H9 (cell line): ENCODE measurements around the gene BCL2L15. TPM values are rescaled to one million over a fixed set of nuclear protein-coding genes. Genes with fewer than 3 reads are reported as not detected.

Experiments
- DNase-seq: peaks from one replicate; pipeline ENCODE4 v3.0.0-alpha.2; 2017
- H2AFZ ChIP-seq: one replicate; pipeline ENCODE4 v1.6.1; 2013; ENCODE audit warnings: mild to moderate bottlenecking, low read length, control low read depth, moderate library complexity
- H2AK5ac ChIP-seq: 2 replicates; pipeline ENCODE4 v1.6.1; 2013; ENCODE audit warnings: low read length, control low read depth, mixed read lengths; ENCODE audit not compliant: insufficient read length
- H2BK120ac ChIP-seq: one replicate; pipeline ENCODE4 v1.6.1; 2013; ENCODE audit warnings: low read depth, mild to moderate bottlenecking, low read length, control low read depth, inconsistent platforms; ENCODE audit not compliant: poor library complexity, severe bottlenecking
- H2BK12ac ChIP-seq: 2 replicates; pipeline ENCODE4 v1.6.1; 2013; ENCODE audit warnings: low read length, control low read depth, mixed read lengths, low read depth; ENCODE audit not compliant: insufficient read length
- H2BK15ac ChIP-seq: 2 replicates; pipeline ENCODE4 v1.6.1; 2013; ENCODE audit warnings: low read depth, low read length, control low read depth
- H2BK20ac ChIP-seq: one replicate; pipeline ENCODE4 v1.6.1; 2013; ENCODE audit warnings: low read depth, mild to moderate bottlenecking, low read length, control low read depth, inconsistent platforms; ENCODE audit not compliant: poor library complexity, severe bottlenecking
- H2BK5ac ChIP-seq: 2 replicates; pipeline ENCODE4 v1.6.1; 2013; ENCODE audit warnings: low read length, control low read depth, mixed read lengths; ENCODE audit not compliant: insufficient read length
- H3K14ac ChIP-seq: 2 replicates; pipeline ENCODE4 v1.6.1; 2013; ENCODE audit warnings: low read length, control low read depth; ENCODE audit not compliant: insufficient read depth
- H3K18ac ChIP-seq: 2 replicates; pipeline ENCODE4 v1.6.1; 2013; ENCODE audit warnings: low read depth, mild to moderate bottlenecking, mixed read lengths, low read length, control low read depth; ENCODE audit not compliant: insufficient read length
- H3K23ac ChIP-seq: 2 replicates; pipeline ENCODE4 v1.6.1; 2013; ENCODE audit warnings: low read length, control low read depth, mixed read lengths, low read depth; ENCODE audit not compliant: insufficient read length
- H3K23me2 ChIP-seq: 2 replicates; pipeline ENCODE4 v1.6.1; 2013; ENCODE audit warnings: low read depth, mild to moderate bottlenecking, mixed read lengths, low read length, control low read depth; ENCODE audit not compliant: insufficient read length, poor library complexity, severe bottlenecking
- H3K27ac ChIP-seq: 2 replicates; pipeline ENCODE4 v1.5.1; 2013; ENCODE audit warnings: low read length, control low read depth, mixed read lengths, low read depth; ENCODE audit not compliant: insufficient read length
- H3K27me3 ChIP-seq: 2 replicates; pipeline ENCODE4 v1.6.1; 2013; ENCODE audit warnings: low read length, control low read depth, inconsistent platforms; ENCODE audit not compliant: insufficient read depth
- H3K4ac ChIP-seq: 2 replicates; pipeline ENCODE4 v1.6.1; 2013; ENCODE audit warnings: low read depth, mild to moderate bottlenecking, control low read depth, inconsistent platforms, low read length, moderate library complexity
- H3K4me1 ChIP-seq: 2 replicates; pipeline ENCODE4 v1.6.1; 2013; ENCODE audit warnings: low read length, control low read depth, inconsistent platforms; ENCODE audit not compliant: insufficient read depth
- H3K4me2 ChIP-seq: 2 replicates; pipeline ENCODE4 v1.6.1; 2013; ENCODE audit warnings: low read length, control low read depth, mixed read lengths; ENCODE audit not compliant: insufficient read length, insufficient read depth
- H3K56ac ChIP-seq: 2 replicates; pipeline ENCODE4 v1.6.1; 2013; ENCODE audit warnings: low read depth, mild to moderate bottlenecking, mixed read lengths, low read length, control low read depth; ENCODE audit not compliant: insufficient read length
- H3K79me1 ChIP-seq: 2 replicates; pipeline ENCODE4 v1.6.1; 2013; ENCODE audit warnings: low read depth, mild to moderate bottlenecking, moderate library complexity, low read length, control low read depth, inconsistent platforms; ENCODE audit not compliant: insufficient read depth, poor library complexity, severe bottlenecking
- H3K79me2 ChIP-seq: 2 replicates; pipeline ENCODE4 v1.6.1; 2013; ENCODE audit warnings: low read length, control low read depth, inconsistent platforms; ENCODE audit not compliant: insufficient read depth
- H3K9ac ChIP-seq: 2 replicates; pipeline ENCODE4 v1.6.1; 2013; ENCODE audit warnings: low read length, control low read depth, mixed read lengths; ENCODE audit not compliant: insufficient read length; ENCODE audit errors: extremely low read depth
- H3K9me3 ChIP-seq: one replicate; pipeline ENCODE4 v1.6.1; 2013; ENCODE audit warnings: low read depth, low read length, inconsistent platforms; ENCODE audit not compliant: control insufficient read depth
- H3T11ph ChIP-seq: one replicate; pipeline ENCODE4 v1.6.1; 2013; ENCODE audit warnings: mild to moderate bottlenecking, low read length, control low read depth, inconsistent platforms
- H4K20me1 ChIP-seq: one replicate; pipeline ENCODE4 v1.6.1; 2013; ENCODE audit not compliant: control insufficient read depth, insufficient read length, insufficient read depth
- H4K5ac ChIP-seq: 2 replicates; pipeline ENCODE4 v1.6.1; 2013; ENCODE audit warnings: low read depth, mild to moderate bottlenecking, mixed read lengths, low read length, control low read depth; ENCODE audit not compliant: insufficient read length
- H4K8ac ChIP-seq: replicated peaks from 2 replicates; pipeline ENCODE4 v1.6.1; 2013; ENCODE audit warnings: low read length, control low read depth, mixed read lengths, low read depth; ENCODE audit not compliant: insufficient read length
- H4K91ac ChIP-seq: 2 replicates; pipeline ENCODE4 v1.6.1; 2013; ENCODE audit warnings: low read depth, mild to moderate bottlenecking, moderate library complexity, mixed read lengths, low read length, control low read depth; ENCODE audit not compliant: insufficient read length
- H3K27ac Mint-ChIP-seq, 3 experiments: 2 replicates in 2 of 3; 3 replicates in 1 of 3; pipeline ENCODE4 v1.8.0; 2020 to 2021; ENCODE audit warnings: mixed read lengths in 3 of 3, mild to moderate bottlenecking in 1 of 3, moderate library complexity in 1 of 3
- H3K27me3 Mint-ChIP-seq: 2 replicates; pipeline ENCODE4 v1.8.0; 2021; ENCODE audit warnings: low read depth, mild to moderate bottlenecking, moderate library complexity, mixed read lengths
- H3K36me3 Mint-ChIP-seq, 3 experiments: 2 replicates in 2 of 3; 3 replicates in 1 of 3; pipeline ENCODE4 v1.8.0; 2020 to 2021; ENCODE audit warnings: low read depth in 3 of 3, mixed read lengths in 3 of 3; ENCODE audit not compliant: insufficient read depth in 1 of 3
- H3K4me1 Mint-ChIP-seq, 2 experiments: 2 replicates each; pipeline ENCODE4 v1.8.0; 2020; ENCODE audit warnings: mixed read lengths in 2 of 2
- H3K4me3 Mint-ChIP-seq, 2 experiments: 2 replicates in 1 of 2; 3 replicates in 1 of 2; pipeline ENCODE4 v1.8.0; 2020 to 2021; ENCODE audit warnings: mild to moderate bottlenecking in 2 of 2, mixed read lengths in 2 of 2, moderate library complexity in 1 of 2
- H3K9me3 Mint-ChIP-seq, 2 experiments: 2 replicates in 1 of 2; 3 replicates in 1 of 2; pipeline ENCODE4 v1.8.0; 2020; ENCODE audit warnings: mild to moderate bottlenecking in 2 of 2, mixed read lengths in 2 of 2, moderate library complexity in 1 of 2
- CTCF ChIP-seq: fragments of 200-600 bp; sonication (generic); conservative IDR thresholded peaks from 3 replicates; pipeline ENCODE4 v1.8.0; 2021; ENCODE audit warnings: antibody characterized with exemption, mild to moderate bottlenecking
- WGBS: extraction: QIAGEN DNeasy Blood & Tissue Kit; methylation state at CpG from one replicate; pipeline ENCODE4 v1.1.7; 2013; ENCODE audit warnings: missing lambda C conversion rate, low lambda C conversion rate, mixed read lengths; ENCODE audit not compliant: insufficient read length; ENCODE audit errors: extremely low coverage; 5-methylcytosine and 5-hydroxymethylcytosine counted together
- total RNA-seq: library from RNA; stranded (reverse); gene quantifications from 2 replicates; pipeline ENCODE4 v1.2.1, GENCODE V29; 2021

The BCL2L15 gene
- total RNA-seq, 1 experiment from 2014 or later: 0.22 TPM

GRCh38 chr1:113860891-113861290, 26.5 kb downstream of the BCL2L15 start:
- H3K4me2 ChIP-seq: no peak overlapping the region

More at GRCh38 chr1:113860891-113861290, 26.5 kb downstream of the BCL2L15 start:
- no peaks in the 10 kb centered on the region for H3K27me3 Mint-ChIP-seq
- no peak overlapping the region for H2AK5ac ChIP-seq
- H2BK12ac ChIP-seq: no peak overlapping the region
- no peak for TF ChIP-seq CTCF
- H3K4ac ChIP-seq: no peak overlapping the region
- H3K9ac ChIP-seq: no peak overlapping the region
- H3K79me1 ChIP-seq: no peaks in the 10 kb centered on the region
- no peaks in the 10 kb centered on the region for H3K9me3 Mint-ChIP-seq
- H3K4me3 Mint-ChIP-seq: no peak overlapping the region
- H3K79me2 ChIP-seq: no peaks in the 10 kb centered on the region
- H2BK20ac ChIP-seq: no peak overlapping the region
- H3K23me2 ChIP-seq: no peaks in the 10 kb centered on the region
- H3K56ac ChIP-seq: no peak overlapping the region
- no peak overlapping the region for H4K8ac ChIP-seq
- no peak overlapping the region for H3K23ac ChIP-seq
- no peak overlapping the region for H4K91ac ChIP-seq
- no peak overlapping the region for H4K5ac ChIP-seq
- no peak overlapping the region for H3K14ac ChIP-seq
- no peak overlapping the region for H3K27ac Mint-ChIP-seq
- H2AFZ ChIP-seq: no peak overlapping the region
- H3K36me3 Mint-ChIP-seq: no peaks in the 10 kb centered on the region
- no CpG with 5 or more reads among the region's 3 CpGs for WGBS
- no peak overlapping the region for H3K18ac ChIP-seq
- no peaks in the 10 kb centered on the region for H4K20me1 ChIP-seq
- H3K27ac ChIP-seq: no peak overlapping the region
- no peak overlapping the region for H2BK120ac ChIP-seq
- H2BK15ac ChIP-seq: no peak overlapping the region
- H3K4me1 ChIP-seq: no peaks in the 10 kb centered on the region
- no peak overlapping the region for H2BK5ac ChIP-seq
- no peaks in the 10 kb centered on the region for H3K9me3 ChIP-seq
- no peak for DNase-seq
- H3K27me3 ChIP-seq: no peaks in the 10 kb centered on the region
- no peak overlapping the region for H3T11ph ChIP-seq
- no peaks in the 10 kb centered on the region; a peak in 1 of 4 replicates for H3K4me1 Mint-ChIP-seq
